Sigmoid colon (tissue), 7 donors: ENCODE data around the gene CD99. TPM values are rescaled to one million over a fixed set of nuclear protein-coding genes. Genes with fewer than 3 reads are reported as not detected.

Experiments used
- DNase-seq: peaks from one replicate; pipeline ENCODE4 v3.0.0-alpha.2; 2019
- H3K27ac ChIP-seq, 4 donors: fragments of 200-600 bp; sonication (generic); one replicate each; pipeline ENCODE4 v1.5.1; 2016 to 2019; ENCODE audit warnings: mild to moderate bottlenecking in 1 of 4
- H3K27me3 ChIP-seq, 3 donors: fragments of 200-600 bp; sonication (generic); one replicate each; pipeline ENCODE4 v1.5.1; 2019; ENCODE audit warnings: mild to moderate bottlenecking in 1 of 3
- H3K36me3 ChIP-seq, 4 donors: fragments of 200-600 bp; sonication (generic); one replicate each; pipeline ENCODE4 v1.5.1; 2016 to 2019
- H3K4me1 ChIP-seq, 4 donors: fragments of 200-600 bp; sonication (generic); one replicate each; pipeline ENCODE4 v1.5.1; 2017 to 2019
- H3K4me3 ChIP-seq, 4 donors: fragments of 200-600 bp; sonication (generic); one replicate each; pipeline ENCODE4 v1.5.1; 2017 to 2019; ENCODE audit warnings: mild to moderate bottlenecking in 2 of 4, moderate library complexity in 1 of 4
- H3K9me3 ChIP-seq, 4 donors: fragments of 200-600 bp in 3 of 4; sonication (generic) in 3 of 4; one replicate each; pipeline versions ENCODE4 v1.5.1 to v1.6.1; 2013 to 2019
- CTCF ChIP-seq, 4 experiments: fragments of 450-650 bp in 3 of 4; fragments of 200-600 bp in 1 of 4; IDR thresholded peaks; one replicate each; pipeline ENCODE4 v1.5.1; 2016 to 2019; ENCODE audit warnings: antibody characterized with exemption in 4 of 4, mild to moderate bottlenecking in 3 of 4, moderate library complexity in 2 of 4
- EP300 ChIP-seq, 4 donors: sonication (generic); formaldehyde crosslinking; IDR thresholded peaks; one replicate each; pipeline ENCODE4 v1.6.1; 2017; ENCODE audit warnings: antibody characterized with exemption in 4 of 4
- POLR2A ChIP-seq, 2 donors: fragments of 450-650 bp; IDR thresholded peaks; one replicate each; pipeline ENCODE4 v1.6.1; 2016; ENCODE audit warnings: antibody characterized with exemption in 2 of 2, mild to moderate bottlenecking in 2 of 2, moderate library complexity in 2 of 2
- POLR2AphosphoS5 ChIP-seq, 4 donors: sonication (generic); formaldehyde crosslinking; IDR thresholded peaks; one replicate each; pipeline ENCODE4 v1.6.1; 2017; ENCODE audit warnings: antibody characterized with exemption in 4 of 4
- WGBS, 2 donors: extraction: QIAGEN DNeasy Blood & Tissue Kit; methylation state at CpG; one replicate each; pipeline ENCODE4 v1.1.7; 2013; 5-methylcytosine and 5-hydroxymethylcytosine counted together
- intact Hi-C: fragments of 100-400 bp; cut with DNase I; formaldehyde crosslinking; loops from one replicate; pipeline ENCODE4 v1.15.1; 2023
- polyA plus RNA-seq, 3 donors: library from polyadenylated mRNA; stranded (reverse); fragments of 200-250 nt; gene quantifications; one replicate each; pipeline ENCODE4 v1.2.3, GENCODE V29; 2013
- total RNA-seq, 4 donors: library from RNA; depleted of rRNA; stranded (reverse); fragments of >200 nt; gene quantifications; one replicate each; pipeline ENCODE4 v1.1.0, GENCODE V29; 2016
- donor health status: healthy with polysubstance abuse.
- donor health status: Bipolar disorder and iron deficiency.
- donor health status: healthy.

CD99 gene
- total and polyA plus RNA-seq, 7 donors = 77.2 to 552 (median 285) TPM

- WGBS, 2 donors = 83 to 88% methylated on average over 9 of the region's 9 CpGs
- peaks cover 0 to 96% (median 73%) of the 10 kb centered on the region in 4 donors for H3K4me1 ChIP-seq
Observed at GRCh38 chrX:2709556-2709955, 18.5 kb downstream of the CD99 start.

GRCh38 chrX:2710041-2710840 lies 19.1 kb downstream of the CD99 start:
- 9 to 15% methylated on average over 15 of the region's 15 CpGs for WGBS, 2 donors
- intact Hi-C loops = no loop called here
- H3K36me3 ChIP-seq = peaks cover 0 to 31% (median 9%) of the 10 kb centered on the region in 4 donors
- DNase-seq = peak; percentile 74
- H3K4me3 ChIP-seq = peak overlapping the region in 2 of 4 donors; percentile 8 to 18
- no peaks in the 10 kb centered on the region for H3K9me3 ChIP-seq
- no peak for TF ChIP-seq POLR2A (IDR thresholded peaks at IDR 0.05)
- TF ChIP-seq POLR2AphosphoS5 (IDR thresholded peaks at IDR 0.05) = peak in 3 of 4 donors; percentile 25 to 62 (median 41)
- no peaks in the 10 kb centered on the region for H3K27me3 ChIP-seq
- peaks cover 0 to 90% (median 66%) of the 10 kb centered on the region in 4 donors for H3K4me1 ChIP-seq
- H3K27ac ChIP-seq = peak overlapping the region; percentile 61 to 97 (median 70)

More at GRCh38 chrX:2709556-2709955, 18.5 kb downstream of the CD99 start:
- Histone ChIP-seq H3K27ac (peak overlapping the region; percentile 61 to 97 (median 70)), H3K36me3 (peaks cover 0 to 24% (median 2%) of the 10 kb centered on the region in 4 donors), H3K9me3 (no peaks in the 10 kb centered on the region), H3K4me3 (peak overlapping the region in 1 of 4 donors; percentile 8), H3K27me3 (no peaks in the 10 kb centered on the region)
- intact Hi-C loops = loop anchor here (5.0 kb wide), 1 partner anchor 103 kb away; no protein-coding TSS in a partner anchor
- no peak for TF ChIP-seq EP300 (IDR thresholded peaks at IDR 0.05)
- TF ChIP-seq POLR2AphosphoS5 (IDR thresholded peaks at IDR 0.05) = no peak
- no peak for TF ChIP-seq CTCF (IDR thresholded peaks at IDR 0.05)
- no peak for TF ChIP-seq POLR2A (IDR thresholded peaks at IDR 0.05)
- DNase-seq = no peak

- TF ChIP-seq EP300 (IDR thresholded peaks at IDR 0.05) (no peak), POLR2AphosphoS5 (IDR thresholded peaks at IDR 0.05) (no peak), POLR2A (IDR thresholded peaks at IDR 0.05) (no peak), CTCF (IDR thresholded peaks at IDR 0.05) (no peak)
- Histone ChIP-seq H3K4me3 (no peak overlapping the region), H3K9me3 (no peaks in the 10 kb centered on the region), H3K4me1 (peaks cover 0 to 78% (median 54%) of the 10 kb centered on the region in 4 donors), H3K36me3 (peaks cover 0 to 43% (median 11%) of the 10 kb centered on the region in 4 donors), H3K27me3 (no peaks in the 10 kb centered on the region), H3K27ac (peak overlapping the region in 1 of 4 donors; percentile 97)
- WGBS, 2 donors = 65 to 87% methylated on average over 2 of the region's 2 CpGs
- intact Hi-C loops = no loop called here
- no peak for DNase-seq
Observed at GRCh38 chrX:2711441-2711840, 20.3 kb downstream of the CD99 start.

GRCh38 chrX:2712428-2712827 lies 21.3 kb downstream of the CD99 start:
- no peak for TF ChIP-seq CTCF (IDR thresholded peaks at IDR 0.05)
- no peak for TF ChIP-seq EP300 (IDR thresholded peaks at IDR 0.05)
- no peak for TF ChIP-seq POLR2AphosphoS5 (IDR thresholded peaks at IDR 0.05)
- no peak for TF ChIP-seq POLR2A (IDR thresholded peaks at IDR 0.05)
- Histone ChIP-seq H3K9me3 (no peaks in the 10 kb centered on the region), H3K27ac (peak overlapping the region in 1 of 4 donors; percentile 97), H3K4me3 (no peak overlapping the region), H3K27me3 (no peaks in the 10 kb centered on the region), H3K36me3 (peaks cover 0 to 53% (median 13%) of the 10 kb centered on the region in 4 donors), H3K4me1 (peaks cover 0 to 69% (median 44%) of the 10 kb centered on the region in 4 donors)
- intact Hi-C loops = loop anchor here (2.0 kb wide), 1 partner anchor 62 kb away; no protein-coding TSS in a partner anchor
- 22 to 63% methylated on average over 9 of the region's 9 CpGs for WGBS, 2 donors
- DNase-seq = no peak
